H9 (cell line): ENCODE data around the gene PRDM2. TPM values are rescaled to one million over a fixed set of nuclear protein-coding genes. Genes with fewer than 3 reads are reported as not detected.

ENCODE experiments used
- DNase-seq: peaks from one replicate; pipeline ENCODE4 v3.0.0-alpha.2; 2017
- H2AFZ ChIP-seq: one replicate; pipeline ENCODE4 v1.6.1; 2013; ENCODE audit warnings: mild to moderate bottlenecking, low read length, control low read depth, moderate library complexity
- H2AK5ac ChIP-seq: 2 replicates; pipeline ENCODE4 v1.6.1; 2013; ENCODE audit warnings: low read length, control low read depth, mixed read lengths; ENCODE audit not compliant: insufficient read length
- H2BK120ac ChIP-seq: one replicate; pipeline ENCODE4 v1.6.1; 2013; ENCODE audit warnings: low read depth, mild to moderate bottlenecking, low read length, control low read depth, inconsistent platforms; ENCODE audit not compliant: poor library complexity, severe bottlenecking
- H2BK12ac ChIP-seq: 2 replicates; pipeline ENCODE4 v1.6.1; 2013; ENCODE audit warnings: low read length, control low read depth, mixed read lengths, low read depth; ENCODE audit not compliant: insufficient read length
- H2BK15ac ChIP-seq: 2 replicates; pipeline ENCODE4 v1.6.1; 2013; ENCODE audit warnings: low read depth, low read length, control low read depth
- H2BK20ac ChIP-seq: one replicate; pipeline ENCODE4 v1.6.1; 2013; ENCODE audit warnings: low read depth, mild to moderate bottlenecking, low read length, control low read depth, inconsistent platforms; ENCODE audit not compliant: poor library complexity, severe bottlenecking
- H2BK5ac ChIP-seq: 2 replicates; pipeline ENCODE4 v1.6.1; 2013; ENCODE audit warnings: low read length, control low read depth, mixed read lengths; ENCODE audit not compliant: insufficient read length
- H3K14ac ChIP-seq: 2 replicates; pipeline ENCODE4 v1.6.1; 2013; ENCODE audit warnings: low read length, control low read depth; ENCODE audit not compliant: insufficient read depth
- H3K18ac ChIP-seq: 2 replicates; pipeline ENCODE4 v1.6.1; 2013; ENCODE audit warnings: low read depth, mild to moderate bottlenecking, mixed read lengths, low read length, control low read depth; ENCODE audit not compliant: insufficient read length
- H3K23ac ChIP-seq: 2 replicates; pipeline ENCODE4 v1.6.1; 2013; ENCODE audit warnings: low read length, control low read depth, mixed read lengths, low read depth; ENCODE audit not compliant: insufficient read length
- H3K23me2 ChIP-seq: 2 replicates; pipeline ENCODE4 v1.6.1; 2013; ENCODE audit warnings: low read depth, mild to moderate bottlenecking, mixed read lengths, low read length, control low read depth; ENCODE audit not compliant: insufficient read length, poor library complexity, severe bottlenecking
- H3K27ac ChIP-seq: 2 replicates; pipeline ENCODE4 v1.5.1; 2013; ENCODE audit warnings: low read length, control low read depth, mixed read lengths, low read depth; ENCODE audit not compliant: insufficient read length
- H3K27me3 ChIP-seq: 2 replicates; pipeline ENCODE4 v1.6.1; 2013; ENCODE audit warnings: low read length, control low read depth, inconsistent platforms; ENCODE audit not compliant: insufficient read depth
- H3K4ac ChIP-seq: 2 replicates; pipeline ENCODE4 v1.6.1; 2013; ENCODE audit warnings: low read depth, mild to moderate bottlenecking, control low read depth, inconsistent platforms, low read length, moderate library complexity
- H3K4me1 ChIP-seq: 2 replicates; pipeline ENCODE4 v1.6.1; 2013; ENCODE audit warnings: low read length, control low read depth, inconsistent platforms; ENCODE audit not compliant: insufficient read depth
- H3K4me2 ChIP-seq: 2 replicates; pipeline ENCODE4 v1.6.1; 2013; ENCODE audit warnings: low read length, control low read depth, mixed read lengths; ENCODE audit not compliant: insufficient read length, insufficient read depth
- H3K56ac ChIP-seq: 2 replicates; pipeline ENCODE4 v1.6.1; 2013; ENCODE audit warnings: low read depth, mild to moderate bottlenecking, mixed read lengths, low read length, control low read depth; ENCODE audit not compliant: insufficient read length
- H3K79me1 ChIP-seq: 2 replicates; pipeline ENCODE4 v1.6.1; 2013; ENCODE audit warnings: low read depth, mild to moderate bottlenecking, moderate library complexity, low read length, control low read depth, inconsistent platforms; ENCODE audit not compliant: insufficient read depth, poor library complexity, severe bottlenecking
- H3K79me2 ChIP-seq: 2 replicates; pipeline ENCODE4 v1.6.1; 2013; ENCODE audit warnings: low read length, control low read depth, inconsistent platforms; ENCODE audit not compliant: insufficient read depth
- H3K9ac ChIP-seq: 2 replicates; pipeline ENCODE4 v1.6.1; 2013; ENCODE audit warnings: low read length, control low read depth, mixed read lengths; ENCODE audit not compliant: insufficient read length; ENCODE audit errors: extremely low read depth
- H3K9me3 ChIP-seq: one replicate; pipeline ENCODE4 v1.6.1; 2013; ENCODE audit warnings: low read depth, low read length, inconsistent platforms; ENCODE audit not compliant: control insufficient read depth
- H3T11ph ChIP-seq: one replicate; pipeline ENCODE4 v1.6.1; 2013; ENCODE audit warnings: mild to moderate bottlenecking, low read length, control low read depth, inconsistent platforms
- H4K20me1 ChIP-seq: one replicate; pipeline ENCODE4 v1.6.1; 2013; ENCODE audit not compliant: control insufficient read depth, insufficient read length, insufficient read depth
- H4K5ac ChIP-seq: 2 replicates; pipeline ENCODE4 v1.6.1; 2013; ENCODE audit warnings: low read depth, mild to moderate bottlenecking, mixed read lengths, low read length, control low read depth; ENCODE audit not compliant: insufficient read length
- H4K8ac ChIP-seq: replicated peaks from 2 replicates; pipeline ENCODE4 v1.6.1; 2013; ENCODE audit warnings: low read length, control low read depth, mixed read lengths, low read depth; ENCODE audit not compliant: insufficient read length
- H4K91ac ChIP-seq: 2 replicates; pipeline ENCODE4 v1.6.1; 2013; ENCODE audit warnings: low read depth, mild to moderate bottlenecking, moderate library complexity, mixed read lengths, low read length, control low read depth; ENCODE audit not compliant: insufficient read length
- H3K27ac Mint-ChIP-seq, 3 experiments: 2 replicates in 2 of 3; 3 replicates in 1 of 3; pipeline ENCODE4 v1.8.0; 2020 to 2021; ENCODE audit warnings: mixed read lengths in 3 of 3, mild to moderate bottlenecking in 1 of 3, moderate library complexity in 1 of 3
- H3K27me3 Mint-ChIP-seq: 2 replicates; pipeline ENCODE4 v1.8.0; 2021; ENCODE audit warnings: low read depth, mild to moderate bottlenecking, moderate library complexity, mixed read lengths
- H3K36me3 Mint-ChIP-seq, 3 experiments: 2 replicates in 2 of 3; 3 replicates in 1 of 3; pipeline ENCODE4 v1.8.0; 2020 to 2021; ENCODE audit warnings: low read depth in 3 of 3, mixed read lengths in 3 of 3; ENCODE audit not compliant: insufficient read depth in 1 of 3
- H3K4me1 Mint-ChIP-seq, 2 experiments: 2 replicates each; pipeline ENCODE4 v1.8.0; 2020; ENCODE audit warnings: mixed read lengths in 2 of 2
- H3K4me3 Mint-ChIP-seq, 2 experiments: 2 replicates in 1 of 2; 3 replicates in 1 of 2; pipeline ENCODE4 v1.8.0; 2020 to 2021; ENCODE audit warnings: mild to moderate bottlenecking in 2 of 2, mixed read lengths in 2 of 2, moderate library complexity in 1 of 2
- H3K9me3 Mint-ChIP-seq, 2 experiments: 2 replicates in 1 of 2; 3 replicates in 1 of 2; pipeline ENCODE4 v1.8.0; 2020; ENCODE audit warnings: mild to moderate bottlenecking in 2 of 2, mixed read lengths in 2 of 2, moderate library complexity in 1 of 2
- CTCF ChIP-seq: fragments of 200-600 bp; sonication (generic); conservative IDR thresholded peaks from 3 replicates; pipeline ENCODE4 v1.8.0; 2021; ENCODE audit warnings: antibody characterized with exemption, mild to moderate bottlenecking
- WGBS: extraction: QIAGEN DNeasy Blood & Tissue Kit; methylation state at CpG from one replicate; pipeline ENCODE4 v1.1.7; 2013; ENCODE audit warnings: missing lambda C conversion rate, low lambda C conversion rate, mixed read lengths; ENCODE audit not compliant: insufficient read length; ENCODE audit errors: extremely low coverage; 5-methylcytosine and 5-hydroxymethylcytosine counted together
- total RNA-seq: library from RNA; stranded (reverse); gene quantifications from 2 replicates; pipeline ENCODE4 v1.2.1, GENCODE V29; 2021

The PRDM2 gene
- total RNA-seq, 1 experiment from 2014 or later = 24.5 TPM

- Mint-ChIP-seq H3K9me3 (no peaks in the 10 kb centered on the region), H3K4me3 (no peak overlapping the region), H3K36me3 (peaks cover 0 to 2% (median 0%) of the 10 kb centered on the region in 3 experiments; a peak in 2 of 7 replicates), H3K4me1 (peaks cover 15 to 21% of the 10 kb centered on the region in 2 experiments), H3K27me3 (no peaks in the 10 kb centered on the region), H3K27ac (no peak overlapping the region; a peak in 1 of 7 replicates)
- no peak overlapping the region for H3K23ac ChIP-seq
- peaks cover 5% of the 10 kb centered on the region for H4K20me1 ChIP-seq
- no peak overlapping the region for H3K9ac ChIP-seq
- no peak overlapping the region for H3K18ac ChIP-seq
- no peaks in the 10 kb centered on the region for H3K79me1 ChIP-seq
- no peak overlapping the region for H4K5ac ChIP-seq
- H2AFZ ChIP-seq = no peak overlapping the region
- no peak overlapping the region for H2BK12ac ChIP-seq
- H3K4me2 ChIP-seq = no peak overlapping the region
- H3K79me2 ChIP-seq = no peaks in the 10 kb centered on the region
- H3K23me2 ChIP-seq = no peaks in the 10 kb centered on the region
- H2BK15ac ChIP-seq = no peak overlapping the region
- no peak overlapping the region for H4K91ac ChIP-seq
- no peaks in the 10 kb centered on the region for H3K27me3 ChIP-seq
- no peak for DNase-seq
- H2BK5ac ChIP-seq = no peak overlapping the region
- H4K8ac ChIP-seq = no peak overlapping the region
- H2BK120ac ChIP-seq = no peak overlapping the region
- no peaks in the 10 kb centered on the region; the same call in 1 of the 2 replicates for H3K4me1 ChIP-seq
- WGBS = no CpG with 5 or more reads among the region's 14 CpGs
- H3K56ac ChIP-seq = no peak overlapping the region
- H3T11ph ChIP-seq = no peak overlapping the region
- no peak overlapping the region for H3K27ac ChIP-seq
- no peaks in the 10 kb centered on the region for H3K9me3 ChIP-seq
- no peak overlapping the region for H3K14ac ChIP-seq
- no peak overlapping the region for H2AK5ac ChIP-seq
- H3K4ac ChIP-seq = no peak overlapping the region
- TF ChIP-seq CTCF = no peak
- H2BK20ac ChIP-seq = no peak overlapping the region
Measured at GRCh38 chr1:13793088-13793730, 93.2 kb downstream of the PRDM2 start.
